OCI-LY7 (cell line): Measurements from ENCODE around the gene OTUD5. TPM values are rescaled to one million over a fixed set of nuclear protein-coding genes. Genes with fewer than 3 reads are reported as not detected.

Experiments used
- BruUV-seq: library from RNA; stranded (reverse); fragments of 400-500 nt; replicated peaks from 2 replicates; lab custom pipeline; 2021; lab: Mats Ljungman, UMichigan
- CTCF ChIA-PET: fragments of 300-600 bp; sonication (Branson Sonifier 250); formaldehyde crosslinking; loops from one replicate; lab custom pipeline; 2022; ENCODE audit warnings: antibody characterized with exemption; ENCODE audit not compliant: unreplicated experiment; lab: Charles Lee
- POLR2A ChIA-PET: fragments of 300-600 bp; sonication (Branson Sonifier 250); formaldehyde crosslinking; loops from one replicate; lab custom pipeline; 2022; ENCODE audit warnings: antibody characterized with exemption; lab: Charles Lee
- DNase-seq: peaks from one replicate; pipeline ENCODE4 v3.0.0-alpha.2; 2015; ENCODE audit warnings: low spot score
- H2AFZ ChIP-seq: fragments of 200-600 bp; sonication (generic), shearing (Covaris generic); 2 replicates; pipeline ENCODE4 v1.6.1; 2014; ENCODE audit warnings: mild to moderate bottlenecking, antibody characterized with exemption, low read length, moderate library complexity
- H3K27ac ChIP-seq: fragments of 200-600 bp; sonication (generic); 2 replicates; pipeline ENCODE4 v1.5.1; 2014; ENCODE audit warnings: mixed run types, low read depth, mild to moderate bottlenecking, moderate library complexity, low read length, inconsistent platforms; ENCODE audit not compliant: poor library complexity, severe bottlenecking
- H3K36me3 ChIP-seq: fragments of 200-600 bp; sonication (generic); 2 replicates; pipeline ENCODE4 v1.6.1; 2014; ENCODE audit warnings: mild to moderate bottlenecking, antibody characterized with exemption, low read length, moderate library complexity, mixed read lengths; ENCODE audit not compliant: insufficient read depth
- H3K4me1 ChIP-seq: fragments of 200-600 bp; sonication (generic); 2 replicates; pipeline ENCODE4 v1.5.1; 2014; ENCODE audit warnings: mild to moderate bottlenecking, low read length; ENCODE audit not compliant: insufficient read depth, poor library complexity, severe bottlenecking
- H3K4me2 ChIP-seq: fragments of 200-600 bp; sonication (generic); 2 replicates; pipeline ENCODE4 v1.6.1; 2014; ENCODE audit warnings: mild to moderate bottlenecking, low read length
- H3K4me3 ChIP-seq: fragments of 200-600 bp; sonication (generic); 2 replicates; pipeline ENCODE4 v1.5.1; 2014; ENCODE audit warnings: mild to moderate bottlenecking, low read depth, low read length; ENCODE audit not compliant: poor library complexity, severe bottlenecking
- H3K79me2 ChIP-seq: fragments of 200-600 bp; sonication (generic); 2 replicates; pipeline ENCODE4 v1.6.1; 2016; ENCODE audit warnings: low read depth, mild to moderate bottlenecking, low read length, moderate library complexity, mixed read lengths; ENCODE audit not compliant: insufficient read depth
- H3K9me2 ChIP-seq: fragments of 200-600 bp; sonication (generic); 2 replicates; pipeline ENCODE4 v1.6.1; 2016; ENCODE audit warnings: mild to moderate bottlenecking, low read length, mixed read lengths; ENCODE audit not compliant: insufficient read depth
- H3K9me3 ChIP-seq: fragments of 200-600 bp; sonication (generic); 2 replicates; pipeline ENCODE4 v1.6.1; 2014; ENCODE audit warnings: mild to moderate bottlenecking, mixed run types, low read length, mixed read lengths
- H4K20me1 ChIP-seq: fragments of 200-600 bp; sonication (generic); 2 replicates; pipeline ENCODE4 v1.6.1; 2014; ENCODE audit warnings: mild to moderate bottlenecking, antibody characterized with exemption, low read length, moderate library complexity, mixed read lengths; ENCODE audit not compliant: insufficient read depth
- CTCF ChIP-seq: fragments of 200-600 bp; sonication (generic); conservative IDR thresholded peaks from 2 replicates; pipeline ENCODE4 v1.5.1; 2014; ENCODE audit warnings: mild to moderate bottlenecking, antibody characterized with exemption, low read length, moderate library complexity, mixed read lengths
- EZH2phosphoT487 ChIP-seq: fragments of 200-600 bp; sonication (generic); IDR thresholded peaks from 2 replicates; pipeline ENCODE4 v1.6.1; 2018; ENCODE audit warnings: low read depth, borderline replicate concordance, mild to moderate bottlenecking, mixed run types, antibody characterized with exemption, low read length, moderate library complexity, mixed read lengths
- intact Hi-C: fragments of 100-400 bp; cut with micrococcal nuclease; formaldehyde crosslinking; loops from one replicate; pipeline ENCODE4 v1.10.0; 2022; ENCODE audit not compliant: unreplicated experiment
- total RNA-seq, 2 experiments: library from RNA; depleted of rRNA in 1 of 2; stranded (reverse); fragments of >200 nt in 1 of 2; shearing (Covaris generic) in 1 of 2; gene quantifications; 2 replicates each; pipeline ENCODE4 v1.2.3, GENCODE V29; 2014 to 2022

OTUD5 gene
- total RNA-seq, 2 experiments from 2014 or later, result 38.5 to 55.7 TPM

- Histone ChIP-seq H3K4me3 (no peak overlapping the region), H4K20me1 (peaks cover 5% of the 10 kb centered on the region), H3K79me2 (peaks cover 31% of the 10 kb centered on the region), H3K4me2 (no peak overlapping the region), H3K4me1 (peaks cover 19% of the 10 kb centered on the region), H3K27ac (no peak overlapping the region), H3K36me3 (peaks cover 45% of the 10 kb centered on the region), H2AFZ (no peak overlapping the region), H3K9me3 (no peaks in the 10 kb centered on the region), H3K9me2 (no peaks in the 10 kb centered on the region)
- no peak for DNase-seq
- no TSS peak for BruUV-seq
- ChIA-PET POLR2A (no interaction called here), CTCF (interaction anchor here (0.5 kb wide), 1 partner anchor 142 kb away, joined by 4 read pairs; the partner anchor contains the start of gene TFE3)
- no peak for TF ChIP-seq EZH2phosphoT487
- no peak for TF ChIP-seq CTCF
- intact Hi-C loops, result no loop called here
Measured at GRCh38 chrX:48901069-48901468, 56.3 kb downstream of the OTUD5 start.

- Histone ChIP-seq H3K9me2 (no peaks in the 10 kb centered on the region), H3K4me1 (peaks cover 19% of the 10 kb centered on the region), H4K20me1 (peaks cover 5% of the 10 kb centered on the region), H3K79me2 (peaks cover 41% of the 10 kb centered on the region), H3K36me3 (peaks cover 45% of the 10 kb centered on the region), H3K4me2 (peak overlapping the region; percentile 99), H3K9me3 (no peaks in the 10 kb centered on the region), H3K27ac (peak overlapping the region; percentile 87), H3K4me3 (peak overlapping the region; percentile 84), H2AFZ (no peak overlapping the region)
- no TSS peak for BruUV-seq
- DNase-seq, result no peak
- CTCF ChIA-PET, result no interaction called here
- TF ChIP-seq CTCF, result no peak
- no peak for TF ChIP-seq EZH2phosphoT487
- intact Hi-C loops, result loop anchor here (5.0 to 10.0 kb wide), 4 partner anchors 38 to 267 kb away; partner anchors contain the start of genes HDAC6 and TFE3
- POLR2A ChIA-PET, result interaction anchor here (1.5 kb wide), 1 partner anchor 38 kb away, joined by 3 read pairs; no protein-coding TSS in a partner anchor
Measured at GRCh38 chrX:48899078-48899410, 58.4 kb downstream of the OTUD5 start.

- TF ChIP-seq CTCF (no peak), EZH2phosphoT487 (no peak)
- intact Hi-C loops, result loop anchor here (5.0 to 10.0 kb wide), 4 partner anchors 40 to 265 kb away; partner anchors contain the start of genes HDAC6 and TFE3
Measured at GRCh38 chrX:48897625-48898306, 59.6 kb downstream of the OTUD5 start, which contains the start of the genes PQBP1 and TIMM17B. Gene PQBP1 (plus strand): TSS chrX:48897930. CDS start chrX:48898510, 580 bp downstream. Gene TIMM17B (minus strand): TSS chrX:48897768. CDS start chrX:48897749, 19 bp downstream.

More at GRCh38 chrX:48897625-48898306, 59.6 kb downstream of the OTUD5 start, which contains the start of the genes PQBP1 and TIMM17B:
- H3K9me2 ChIP-seq, result no peaks in the 10 kb centered on the region
- ChIA-PET CTCF (interaction anchor here (0.5 kb wide), 1 partner anchor 24 kb away, joined by 4 read pairs; no protein-coding TSS in a partner anchor), POLR2A (interaction anchor here (1.0 to 1.5 kb wide), 4 partner anchors 11 to 250 kb away, joined by 3 to 6 read pairs (median 3); no protein-coding TSS in a partner anchor)
- H3K4me2 ChIP-seq, result peak within 1 kb of the TSS; percentile 99
- peaks cover 42% of the 10 kb centered on the region for H3K36me3 ChIP-seq
- peaks cover 19% of the 10 kb centered on the region for H3K4me1 ChIP-seq
- H2AFZ ChIP-seq, result peak within 1 kb of the TSS; percentile 57; the same call in 1 of the 2 replicates
- BruUV-seq, result no TSS peak
- H3K4me3 ChIP-seq, result peak within 1 kb of the TSS; percentile 84
- peak; percentile 96 for DNase-seq
- H3K79me2 ChIP-seq, result peaks cover 41% of the 10 kb centered on the region
- H3K9me3 ChIP-seq, result no peaks in the 10 kb centered on the region
- peak within 1 kb of the TSS; percentile 87 for H3K27ac ChIP-seq
- H4K20me1 ChIP-seq, result peaks cover 5% of the 10 kb centered on the region
